Right lobe of liver (tissue), 6 donors: ENCODE results near the gene TM2D1. TPM values are rescaled to one million over a fixed set of nuclear protein-coding genes. Genes with fewer than 3 reads are reported as not detected.
"Not testable (repeated sequence)": the region's sequence is repeated elsewhere in the genome, so short reads cannot be mapped to it uniquely, and the experiment has no call there.

Experiments used
- ATAC-seq, 4 donors: fragments of 200-7000 bp; cut with Tn5 transposase; one replicate each; pipeline ENCODE4 v1.9.1; 2020; ENCODE audit warnings: mild to moderate bottlenecking in 4 of 4, moderate library complexity in 4 of 4
- DNase-seq, 3 donors: peaks; one replicate each; pipeline ENCODE4 v3.0.0-alpha.2; 2020
- H3K27ac ChIP-seq, 3 donors: fragments of 200-600 bp; one replicate each; pipeline ENCODE4 v1.8.0; 2022
- H3K27me3 ChIP-seq, 2 donors: fragments of 200-600 bp; one replicate each; pipeline ENCODE4 v1.8.0; 2022
- H3K36me3 ChIP-seq, 4 donors: fragments of 200-600 bp; sonication (generic) in 1 of 4; one replicate each; pipeline versions ENCODE4 v1.5.1 to v1.8.0; 2017 to 2022; ENCODE audit warnings: control low read depth in 1 of 4
- H3K4me1 ChIP-seq, 4 donors: fragments of 200-600 bp; sonication (generic) in 1 of 4; one replicate each; pipeline versions ENCODE4 v1.5.1 to v1.8.0; 2017 to 2022; ENCODE audit warnings: control low read depth in 1 of 4
- H3K4me3 ChIP-seq, 3 donors: fragments of 200-600 bp; one replicate each; pipeline ENCODE4 v1.8.0; 2022
- H3K9me3 ChIP-seq, 4 donors: fragments of 200-600 bp; sonication (generic) in 1 of 4; one replicate each; pipeline versions ENCODE4 v1.5.1 to v1.8.0; 2017 to 2022; ENCODE audit warnings: control low read depth in 1 of 4
- CTCF ChIP-seq, 4 donors: fragments of 200-600 bp in 3 of 4; fragments of 450-650 bp in 1 of 4; IDR thresholded peaks; one replicate each; pipeline versions ENCODE4 v1.5.1 to v1.8.0; 2016 to 2022; ENCODE audit warnings: antibody characterized with exemption in 4 of 4, mild to moderate bottlenecking in 2 of 4
- POLR2A ChIP-seq: fragments of 450-650 bp; IDR thresholded peaks from one replicate; pipeline ENCODE4 v1.6.1; 2017; ENCODE audit warnings: antibody characterized with exemption, mild to moderate bottlenecking
- WGBS: methylation state at CpG from one replicate; pipeline ENCODE4 v1.1.6; 2018; ENCODE audit warnings: low coverage, low lambda C conversion rate; ENCODE audit not compliant: insufficient coverage; ENCODE audit errors: missing lambda C conversion rate; 5-methylcytosine and 5-hydroxymethylcytosine counted together
- intact Hi-C, 2 donors: fragments of 100-400 bp; cut with DNase I; formaldehyde crosslinking; loops; one replicate each; pipeline versions ENCODE4 v1.11.2 to v1.14.1; 2022
- total RNA-seq, 6 experiments: library from RNA; depleted of rRNA in 2 of 6; stranded (reverse); fragments of >200 nt in 2 of 6; fragmentation: NEBNext Ultra II Directional in 3 of 6; extraction: Animal tissue kit (Norgen Biotek cat#: 25700) in 3 of 6; gene quantifications; one replicate each; pipeline versions ENCODE4 v1.1.0 to v1.2.4, GENCODE V29; 2016 to 2023
- donor health status: DM: no; HTN: yes; CAD: no.
- donor health status: DM: no; HTN: no; CAD: no.
- donor health status: DM: no; HTN: no; CAD: no.
- donor health status: DM: no; HTN: yes; CAD: no.
- donor health status: DM: no; HTN: yes; CAD: no.

TM2D1 gene
- total RNA-seq, 6 experiments from 2014 or later, result 15.0 to 24.5 (median 20.3) TPM

- intact Hi-C loops, result no loop called here
- ATAC-seq (peak in 1 of 4 donors; percentile 61), DNase-seq (no peak)
- H3K36me3 ChIP-seq, result no peaks in the 10 kb centered on the region
- H3K9me3 ChIP-seq, result no peaks in the 10 kb centered on the region
- TF ChIP-seq POLR2A, result no peak
- no peak for TF ChIP-seq CTCF (IDR thresholded peaks at IDR 0.05)
- H3K27ac ChIP-seq, result no peak overlapping the region
- H3K27me3 ChIP-seq, result no peaks in the 10 kb centered on the region
- 69% methylated on average over 3 of the region's 3 CpGs for WGBS
- H3K4me1 ChIP-seq, result no peaks in the 10 kb centered on the region
- H3K4me3 ChIP-seq, result no peak overlapping the region
Measured at GRCh38 chr1:61692155-61692800, 32.7 kb downstream of the TM2D1 start.

- no peak for ATAC-seq
Measured at GRCh38 chr1:61687901-61688300, 37.0 kb downstream of the TM2D1 start.

GRCh38 chr1:61682891-61683290, 42.0 kb downstream of the TM2D1 start:
- WGBS, result 73% methylated on average over 3 of the region's 3 CpGs
- intact Hi-C loops, result no loop called here
- DNase-seq (no peak), ATAC-seq (no peak)
- peaks cover 0 to 14% (median 0%) of the 10 kb centered on the region in 4 donors for H3K36me3 ChIP-seq
- H3K4me3 ChIP-seq, result no peak overlapping the region
- no peaks in the 10 kb centered on the region for H3K4me1 ChIP-seq
- TF ChIP-seq POLR2A (no peak), CTCF (IDR thresholded peaks at IDR 0.05) (no peak)
- no peaks in the 10 kb centered on the region for H3K27me3 ChIP-seq
- H3K27ac ChIP-seq, result no peak overlapping the region
- no peaks in the 10 kb centered on the region for H3K9me3 ChIP-seq

More at GRCh38 chr1:61687901-61688300, 37.0 kb downstream of the TM2D1 start:
- Histone ChIP-seq H3K9me3 (no peaks in the 10 kb centered on the region), H3K36me3 (no peaks in the 10 kb centered on the region), H3K27me3 (no peaks in the 10 kb centered on the region), H3K4me1 (no peaks in the 10 kb centered on the region), H3K27ac (no peak overlapping the region), H3K4me3 (no peak overlapping the region)
- DNase-seq, result no peak
- intact Hi-C loops, result no loop called here
- no peak for TF ChIP-seq POLR2A
- TF ChIP-seq CTCF (IDR thresholded peaks at IDR 0.05), result no peak
- 93% methylated on average over 1 of the region's 1 CpG for WGBS

- no peak for ATAC-seq
- 70% methylated on average over 2 of the region's 2 CpGs for WGBS
- Histone ChIP-seq H3K9me3 (no peaks in the 10 kb centered on the region), H3K36me3 (peaks cover 0 to 14% (median 0%) of the 10 kb centered on the region in 4 donors), H3K4me1 (no peaks in the 10 kb centered on the region), H3K4me3 (no peak overlapping the region), H3K27ac (no peak overlapping the region), H3K27me3 (no peaks in the 10 kb centered on the region)
- TF ChIP-seq POLR2A (no peak), CTCF (IDR thresholded peaks at IDR 0.05) (no peak)
- no peak for DNase-seq
- intact Hi-C loops, result no loop called here
Measured at GRCh38 chr1:61680500-61680899, 44.4 kb downstream of the TM2D1 start.

GRCh38 chr1:61676881-61677280, 48.1 kb downstream of the TM2D1 start:
- H3K9me3 ChIP-seq, H3K27me3 ChIP-seq, H3K27ac ChIP-seq, H3K4me3 ChIP-seq, H3K4me1 ChIP-seq, ATAC-seq, intact Hi-C loops, DNase-seq: not testable (repeated sequence)
- peaks cover 0 to 14% (median 0%) of the 10 kb centered on the region in 4 donors for H3K36me3 ChIP-seq
- WGBS, result 95% methylated on average over 2 of the region's 2 CpGs
